LHCN-M2 (cell line): Measurements from ENCODE around the gene CDH13. TPM values are rescaled to one million over a fixed set of nuclear protein-coding genes. Genes with fewer than 3 reads are reported as not detected.
A peak's percentile ranks its signal among the peaks of the same experiment; 100 is the strongest.

Experiments used
- DNase-seq: peaks from one replicate; pipeline ENCODE4 v3.0.0-alpha.2; 2012; ENCODE audit warnings: low read depth
- total RNA-seq: library from RNA; depleted of rRNA; stranded (reverse); fragments of >200 nt; gene quantifications from 2 replicates; pipeline ENCODE4 v1.2.3, GENCODE V29; 2014

CDH13 gene
- total RNA-seq, 1 experiment from 2014 or later: 140 TPM

DNA sequence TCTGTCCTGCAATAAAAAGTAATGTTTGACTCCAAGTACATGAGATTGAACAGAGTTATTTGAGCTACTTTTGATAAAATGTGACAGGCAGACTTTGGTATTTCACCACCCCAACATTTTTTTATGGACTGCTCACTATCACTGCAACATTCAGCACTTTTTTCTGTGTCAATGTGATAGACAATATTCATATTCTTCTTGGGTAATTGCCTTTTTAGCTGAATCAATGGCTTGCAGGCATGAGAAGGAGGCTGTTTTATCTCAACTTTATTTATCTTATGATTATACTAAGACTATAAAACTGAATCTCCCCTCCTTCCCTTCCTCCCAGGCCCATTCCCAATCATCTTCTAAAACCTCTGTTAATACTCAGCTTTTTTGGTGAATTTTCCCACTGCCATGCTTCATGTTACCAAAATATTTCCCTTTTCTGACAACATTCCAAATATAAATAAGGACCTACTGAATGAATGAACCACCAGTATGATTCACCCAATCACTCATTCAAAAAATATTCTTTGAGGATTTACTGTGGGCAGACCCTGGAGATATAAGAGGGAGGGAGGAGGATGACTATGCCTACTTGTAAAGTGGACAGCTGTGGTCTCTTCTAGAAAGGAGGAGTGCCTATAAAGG lies 67.6 kb downstream of the CDH13 start:
- DNase-seq: peak; percentile 88

DNA sequence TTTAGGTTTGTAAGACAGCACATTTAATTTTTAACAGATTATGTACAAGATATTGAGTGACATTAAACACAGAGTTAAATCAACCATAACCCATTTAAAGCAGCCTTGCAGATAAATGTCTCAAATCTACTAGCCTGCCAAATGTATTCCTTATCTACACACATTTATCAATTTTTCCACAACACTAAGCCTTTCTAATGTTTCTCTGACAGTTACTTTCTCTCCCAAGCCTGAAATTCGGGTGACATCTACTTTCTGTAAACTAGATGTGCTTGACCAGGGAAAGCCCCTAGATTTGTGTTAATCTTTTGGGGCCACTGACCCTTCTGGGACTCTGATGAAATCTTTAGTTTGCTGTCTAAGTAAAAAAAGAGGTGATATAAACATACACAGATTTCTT lies 69.0 kb downstream of the CDH13 start:
- DNase-seq: no peak

DNA sequence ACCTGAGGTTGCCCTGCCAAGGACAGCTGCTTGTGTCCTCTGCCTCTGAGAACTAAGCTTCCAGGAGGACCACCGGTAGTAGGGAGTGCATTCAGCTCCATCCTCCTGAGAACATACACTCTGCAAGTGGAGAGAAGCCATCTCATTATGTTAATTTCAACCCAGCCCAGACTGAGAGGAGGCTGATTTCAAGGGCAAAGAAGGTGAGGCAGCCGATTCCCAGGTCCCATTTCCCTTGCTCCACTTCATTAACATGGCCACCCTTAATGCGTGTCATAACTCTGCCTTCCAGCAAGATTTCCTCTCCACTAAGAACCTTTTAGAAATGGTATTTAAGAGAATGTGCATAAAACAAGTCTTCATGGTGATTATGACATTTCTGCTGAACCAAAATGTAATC lies 72.5 kb downstream of the CDH13 start:
- no peak for DNase-seq

DNA sequence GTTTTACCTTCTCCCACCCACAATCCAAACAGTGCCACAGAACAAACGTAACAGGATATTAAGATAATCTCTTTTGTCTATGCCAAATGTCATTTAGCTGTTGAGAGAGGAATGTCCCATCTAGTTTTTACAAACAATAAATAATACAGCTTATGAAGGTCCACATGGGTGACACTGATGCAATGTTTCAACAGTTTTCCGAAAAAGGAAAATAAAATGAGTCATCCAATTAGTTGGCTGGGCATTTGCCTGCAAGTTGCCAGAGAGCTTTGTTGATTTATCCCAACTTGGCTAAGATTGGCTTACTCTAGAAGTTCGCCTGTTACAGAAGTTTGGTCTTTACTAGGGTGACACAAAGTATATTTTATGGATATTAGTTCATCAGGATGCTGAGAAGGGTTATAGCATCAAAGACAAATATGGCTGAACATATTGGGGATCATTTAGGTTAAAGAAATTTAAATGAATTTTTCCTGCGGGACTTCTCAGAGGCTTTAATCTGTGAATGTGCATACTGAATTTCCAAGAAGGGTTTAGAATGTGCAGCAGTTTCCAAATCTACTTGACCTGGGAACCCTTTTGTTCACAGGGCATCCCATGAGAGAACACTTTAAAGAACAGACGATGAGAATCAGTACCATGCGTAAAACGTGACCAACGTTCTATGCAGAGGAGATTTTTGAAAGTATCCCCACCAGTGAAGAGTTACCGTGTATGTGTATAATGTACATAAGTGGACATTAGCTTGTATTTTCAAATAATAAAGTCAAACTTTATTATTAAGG lies 73.1 kb downstream of the CDH13 start:
- peak; percentile 79 for DNase-seq

DNA sequence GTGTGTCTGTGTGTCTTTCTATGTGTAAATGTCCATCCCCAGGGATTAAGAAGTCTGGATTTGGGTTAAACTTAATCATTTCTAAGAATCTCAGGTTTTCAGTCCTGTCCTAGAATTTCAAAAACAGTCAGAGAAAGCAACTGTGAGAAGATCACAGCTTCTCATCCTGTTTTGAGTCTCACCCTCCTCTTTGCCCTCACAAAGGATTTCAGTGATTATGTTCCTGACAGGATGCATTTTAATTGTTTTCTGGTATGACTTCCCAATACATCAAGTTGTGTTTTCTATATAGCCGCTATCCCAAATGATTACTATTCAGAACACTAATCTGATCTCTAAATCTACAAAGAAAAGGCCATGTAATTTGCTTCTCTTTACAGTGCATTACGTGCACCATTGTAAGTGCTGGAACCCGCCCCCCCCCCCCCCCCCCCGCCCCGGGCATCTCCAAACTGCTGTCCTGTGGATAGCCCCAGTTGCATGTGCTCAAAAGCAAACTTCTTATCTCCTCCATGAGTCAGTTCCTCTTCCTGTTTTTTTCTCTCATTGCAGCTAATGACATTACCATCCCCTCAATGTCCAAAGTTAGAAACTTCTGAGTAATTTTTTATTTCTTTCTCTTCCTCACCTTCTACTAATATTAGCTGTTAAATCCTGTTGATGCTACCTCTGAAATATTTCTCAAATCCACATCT lies 73.9 kb downstream of the CDH13 start:
- peak; percentile 33 for DNase-seq

DNA sequence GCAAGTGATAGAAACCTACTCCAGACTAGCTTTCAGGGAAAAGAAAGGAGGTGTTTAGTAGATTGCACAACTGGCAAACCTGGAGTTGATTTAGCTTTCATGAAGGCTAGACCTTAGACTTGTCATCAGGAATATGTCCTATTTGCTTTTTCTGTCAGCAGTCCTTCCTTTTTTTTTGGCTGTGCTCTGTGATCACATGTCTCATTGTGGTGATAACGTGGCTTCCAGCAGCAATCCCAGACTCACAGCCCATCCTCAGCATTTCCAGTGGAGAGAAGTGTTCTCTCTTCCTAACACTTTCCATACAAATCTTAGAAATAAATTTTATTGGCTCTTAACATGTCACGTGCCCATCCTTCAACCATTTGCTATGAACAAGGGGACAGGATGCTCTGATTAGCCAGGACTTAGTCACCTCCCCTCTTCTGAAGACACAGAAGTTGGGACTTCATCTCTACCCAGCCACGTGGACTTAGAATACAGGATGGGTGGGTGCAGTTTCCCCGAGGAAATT lies 74.7 kb downstream of the CDH13 start:
- DNase-seq: peak; percentile 8

DNA sequence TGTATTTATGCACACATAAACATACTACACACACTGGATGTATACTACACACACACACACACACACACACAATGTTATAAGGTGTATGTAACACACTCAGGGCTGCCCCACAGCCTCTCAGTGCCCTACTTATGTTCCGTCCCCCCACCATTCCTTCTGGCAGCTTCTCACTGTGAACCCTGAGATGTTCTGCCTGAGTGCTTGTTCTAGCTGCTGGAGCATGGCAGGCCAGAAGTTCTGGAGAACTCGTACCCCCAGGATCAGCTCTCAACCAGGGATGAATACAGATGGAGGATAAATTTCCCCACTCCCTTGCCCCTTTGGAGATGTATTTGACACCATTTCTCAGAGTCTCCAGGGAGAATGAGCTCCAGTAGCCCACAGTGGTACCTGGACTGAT lies 76.4 kb downstream of the CDH13 start:
- DNase-seq: no peak

DNA sequence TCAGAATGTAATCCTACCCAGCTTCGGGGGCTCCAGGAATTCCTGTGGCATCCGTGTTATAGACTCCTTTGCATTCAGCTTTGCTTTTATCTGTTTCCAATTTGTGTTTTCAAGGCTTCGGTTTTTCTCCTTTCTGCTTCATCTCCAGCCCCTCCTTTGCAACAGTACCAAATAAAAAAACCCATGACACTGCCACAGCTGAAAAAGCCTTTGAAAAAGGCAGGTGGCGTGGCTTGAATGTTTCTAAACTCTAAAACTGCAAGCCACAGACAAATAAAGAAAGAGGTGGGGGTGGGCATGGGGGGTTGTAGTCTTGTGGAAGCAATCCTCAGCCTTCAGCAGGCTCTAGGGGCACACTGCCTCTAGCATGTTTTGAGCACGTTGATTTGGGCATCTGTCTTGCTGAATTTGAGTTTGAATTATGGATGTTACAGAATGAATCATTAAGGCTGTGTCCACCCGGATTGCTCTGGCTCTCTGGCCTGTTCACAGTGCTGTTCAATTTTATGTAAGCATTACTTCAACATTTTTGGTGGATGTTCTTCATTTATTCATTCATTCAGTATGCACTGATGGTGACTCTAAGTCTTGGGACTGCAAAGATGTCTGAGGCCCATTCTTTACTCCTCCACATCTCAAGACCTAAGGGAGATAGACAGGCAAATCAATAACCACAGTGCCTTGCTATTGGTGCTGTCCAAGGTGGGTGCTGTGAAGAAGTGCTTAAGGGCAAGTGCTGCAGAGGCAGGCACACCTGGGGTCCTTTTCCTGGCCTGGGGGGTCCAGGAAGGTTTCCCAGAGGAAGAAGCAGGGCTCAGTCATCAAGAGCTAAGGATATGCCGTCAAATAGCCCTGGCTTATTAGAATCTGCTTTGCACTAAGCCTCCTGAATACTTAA lies 77.4 kb downstream of the CDH13 start:
- no peak for DNase-seq

DNA sequence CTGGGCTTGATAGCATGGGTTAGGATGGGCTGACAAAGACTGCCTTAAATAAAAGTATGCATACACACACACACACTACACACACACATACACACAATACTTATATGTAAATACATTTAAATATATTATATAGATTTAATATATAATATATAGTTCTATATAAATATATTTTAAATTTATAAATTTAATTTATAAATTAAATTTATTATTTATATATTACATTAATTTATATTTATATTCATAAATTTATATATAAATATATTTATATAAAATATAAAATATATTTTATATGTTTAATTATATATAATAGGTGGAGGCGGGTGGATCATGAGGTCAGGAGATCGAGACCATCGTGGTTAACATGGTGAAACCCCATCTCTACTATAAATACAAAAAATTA lies 83.2 kb downstream of the CDH13 start:
- no peak for DNase-seq

DNA sequence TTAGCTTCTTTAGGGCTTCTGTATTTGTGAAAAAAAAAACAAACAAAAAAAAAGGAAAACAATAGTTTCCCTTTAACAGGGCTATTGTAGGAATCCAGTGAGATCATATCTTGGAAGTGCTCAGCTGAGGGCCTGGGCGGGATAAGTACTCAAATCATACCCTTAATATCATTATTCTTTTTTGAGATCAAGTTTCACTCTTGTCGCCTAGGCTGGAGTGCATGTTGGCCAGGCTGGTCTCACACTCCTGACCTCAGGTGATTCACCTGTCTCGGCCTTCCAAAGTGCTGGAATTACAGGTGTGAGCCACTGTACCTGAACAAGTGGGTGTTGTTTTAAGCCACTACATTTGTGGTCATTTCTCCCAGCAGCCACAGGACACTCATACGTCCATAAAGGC lies 87.0 kb downstream of the CDH13 start:
- no peak for DNase-seq

DNA sequence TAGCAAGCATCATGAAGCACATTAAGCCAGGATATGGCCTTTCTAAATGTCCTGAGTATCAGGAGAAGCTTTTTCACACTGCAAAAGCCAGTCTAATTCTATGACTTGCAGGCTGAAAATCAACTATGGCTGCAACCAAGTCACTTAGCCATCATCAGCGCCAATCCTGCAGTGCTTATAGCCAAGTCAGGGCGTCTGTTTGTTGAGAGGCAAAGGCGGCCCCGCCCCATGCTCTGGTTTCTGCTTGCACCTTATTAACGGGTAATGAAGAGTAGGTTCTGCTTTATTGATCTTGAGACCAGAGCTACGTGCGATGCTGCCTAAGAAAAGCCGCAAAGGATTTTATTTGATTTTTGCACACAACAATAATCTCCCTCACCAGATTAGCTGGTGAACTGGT lies 88.4 kb downstream of the CDH13 start:
- no peak for DNase-seq

DNA sequence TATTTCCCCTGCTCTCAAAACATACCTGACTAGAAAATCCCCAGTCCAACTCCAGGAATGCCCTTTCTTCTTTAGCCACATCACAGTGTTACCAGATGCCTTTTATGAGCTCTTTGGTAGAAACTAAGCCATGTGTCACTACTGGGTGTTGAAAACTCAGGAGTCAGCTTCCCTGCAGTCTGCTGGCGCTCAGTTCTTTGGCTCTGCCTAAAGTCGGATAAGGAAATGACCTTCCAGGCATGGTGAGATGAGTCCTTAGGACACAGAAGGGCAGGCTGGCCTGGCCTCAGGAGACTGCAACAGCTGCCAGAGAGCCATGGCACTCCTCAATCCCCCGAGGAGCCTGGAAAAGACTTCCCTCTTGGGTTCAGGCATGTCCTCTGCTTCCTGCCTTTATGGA lies 89.1 kb downstream of the CDH13 start:
- DNase-seq: peak; percentile 40

DNA sequence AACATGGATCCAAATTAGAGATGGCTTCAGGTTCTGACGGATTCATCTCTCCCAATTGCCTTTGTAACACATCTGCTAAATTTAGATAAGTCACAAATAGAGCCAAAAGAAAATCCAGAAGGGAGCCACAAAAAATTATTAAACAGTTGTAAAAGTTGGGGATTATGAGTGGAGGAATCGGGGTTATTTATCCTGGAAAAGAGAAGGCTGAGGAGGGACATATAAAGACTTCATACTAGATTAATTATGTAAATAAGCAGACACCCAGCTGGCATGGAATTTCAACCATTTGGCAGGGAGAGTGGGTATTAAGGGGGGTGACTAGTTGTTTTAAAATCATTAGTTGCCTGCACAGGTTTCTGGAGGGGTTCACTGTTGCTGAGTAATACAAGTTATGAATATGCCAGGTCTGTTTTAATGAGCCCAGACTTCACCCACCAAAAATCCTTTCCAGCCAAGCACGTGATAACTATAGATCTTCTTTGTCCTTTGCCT lies 89.6 kb downstream of the CDH13 start:
- DNase-seq: no peak

DNA sequence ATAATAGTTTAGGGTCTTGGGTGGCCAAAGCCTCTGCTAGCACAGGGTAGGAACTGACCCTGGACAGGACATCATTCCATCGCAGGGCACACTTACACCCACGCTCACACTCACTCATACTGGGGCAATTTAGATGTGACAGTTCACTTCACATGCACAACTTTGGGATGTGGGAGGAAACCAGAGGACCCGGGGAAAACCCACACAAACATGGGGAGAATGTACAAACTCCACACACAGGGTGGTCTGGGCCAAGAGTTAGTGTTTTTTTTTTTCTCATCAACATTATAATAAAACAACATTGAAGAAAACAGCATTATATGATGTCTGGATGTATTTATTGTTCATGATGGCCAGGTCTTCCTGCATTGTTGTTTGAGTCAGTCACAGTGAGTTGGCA lies 93.6 kb downstream of the CDH13 start:
- no peak for DNase-seq

DNA sequence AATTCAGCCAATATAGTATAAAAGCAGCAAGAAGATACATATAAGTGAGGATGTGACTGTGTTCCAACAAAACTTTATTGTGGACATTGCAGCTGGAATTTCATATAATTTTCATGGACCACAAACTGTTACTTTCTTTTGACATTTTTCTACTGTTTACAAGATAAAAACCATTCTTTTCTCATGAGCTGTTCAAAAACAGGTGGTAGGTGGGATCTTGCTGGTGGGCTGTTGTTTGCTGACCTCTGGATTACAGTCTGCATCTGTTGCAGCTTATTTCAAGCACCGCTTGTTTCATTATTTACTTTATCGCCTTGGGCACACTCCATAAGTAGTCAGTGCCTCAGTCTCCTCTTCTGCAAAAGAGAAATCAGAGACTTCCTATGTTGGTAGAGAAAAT lies 99.5 kb downstream of the CDH13 start:
- DNase-seq: peak; percentile 53

DNA sequence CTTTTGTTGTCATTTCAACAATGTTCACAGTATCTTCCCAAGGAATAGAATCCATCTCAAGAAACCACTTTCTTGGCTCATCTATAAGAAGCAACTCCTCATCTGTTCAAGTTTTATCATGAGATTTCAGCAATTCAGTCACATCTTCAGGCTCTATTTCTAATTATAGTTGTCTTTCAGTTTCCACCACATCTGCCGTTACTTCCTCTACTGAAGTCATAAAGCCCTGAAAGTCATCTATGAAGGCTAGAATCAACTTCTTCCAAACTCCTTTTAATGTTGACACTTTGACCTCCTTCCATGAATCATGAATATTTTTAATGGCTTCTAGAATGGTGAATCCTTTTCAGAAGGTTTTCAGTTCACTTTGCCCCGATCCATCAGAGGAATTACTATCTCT lies 102.1 kb downstream of the CDH13 start:
- DNase-seq: no peak

DNA sequence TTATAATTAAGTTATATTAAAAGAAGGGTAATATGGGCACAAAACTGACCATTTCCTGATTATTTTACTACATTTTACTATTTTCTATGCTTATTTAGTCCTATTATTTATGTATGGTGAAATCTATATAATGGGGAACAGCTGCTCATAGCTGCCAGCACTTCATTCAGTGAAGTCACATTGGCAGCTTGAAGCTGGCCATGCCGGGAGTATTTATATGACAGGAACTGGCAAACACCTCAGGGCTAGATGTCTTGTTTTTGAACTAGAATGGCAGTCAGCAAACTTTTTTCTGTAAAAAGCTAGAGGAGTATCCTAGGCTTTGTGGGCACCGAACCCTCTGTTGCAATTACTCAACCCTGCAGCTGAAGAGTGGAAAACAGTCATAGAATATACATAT lies 104.1 kb downstream of the CDH13 start:
- no peak for DNase-seq

DNA sequence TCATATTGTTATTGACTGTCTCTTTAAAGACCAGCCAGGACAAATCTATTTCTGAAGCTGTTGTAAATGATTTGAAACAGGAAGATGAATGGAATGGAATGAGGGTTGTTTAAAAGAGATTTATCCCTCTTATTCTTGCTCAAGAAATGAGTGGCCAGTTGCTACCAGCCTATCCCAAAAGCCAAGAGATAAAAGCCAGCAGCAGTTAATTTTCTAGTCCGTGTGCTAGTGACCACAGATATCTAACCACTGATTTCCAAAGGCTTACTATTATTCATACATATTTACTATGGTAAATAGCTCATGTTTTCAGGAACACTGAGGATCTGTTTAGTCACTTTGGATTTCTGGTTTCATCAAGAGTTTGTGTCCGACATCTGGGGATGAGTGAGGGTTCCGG lies 105.7 kb downstream of the CDH13 start:
- peak; percentile 17 for DNase-seq

DNA sequence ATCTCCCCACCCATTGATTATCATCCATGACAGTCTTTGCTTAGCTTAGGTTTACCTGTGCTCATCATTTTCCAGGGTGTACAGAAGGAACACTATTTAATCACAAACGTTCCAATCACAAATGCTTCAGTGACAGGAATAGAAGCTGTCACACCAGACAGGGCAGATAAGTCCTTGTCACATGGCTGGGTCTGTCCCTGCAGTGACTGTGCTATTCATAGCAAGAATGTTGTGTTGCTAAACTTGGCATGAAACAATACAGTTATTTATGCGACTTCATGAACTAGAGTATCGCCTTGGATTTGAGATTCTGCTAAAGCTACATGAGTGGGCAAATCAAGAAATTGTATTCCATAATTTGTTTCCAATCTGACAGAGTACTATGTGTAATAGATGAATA lies 108.4 kb downstream of the CDH13 start:
- DNase-seq: no peak

DNA sequence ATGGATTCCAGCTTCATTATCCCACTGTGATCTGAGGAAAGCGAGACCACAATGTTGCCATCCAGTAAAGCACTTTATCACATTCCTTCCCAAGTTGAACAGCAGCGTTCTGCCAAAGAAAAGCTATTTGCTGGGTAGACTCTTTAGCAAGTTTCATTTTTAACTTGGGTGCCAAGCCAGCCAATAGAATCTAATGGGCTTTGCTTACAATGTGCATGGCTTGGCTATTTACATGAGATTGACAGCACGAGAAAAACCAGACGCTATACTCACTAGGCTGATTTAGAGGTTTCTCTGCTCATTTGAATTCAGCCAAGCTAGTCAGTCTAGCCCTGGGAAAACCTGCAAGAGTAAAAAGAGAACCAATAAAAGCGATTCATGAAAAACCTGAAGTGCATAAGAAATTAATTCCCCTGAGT lies 108.9 kb downstream of the CDH13 start:
- no peak for DNase-seq

DNA sequence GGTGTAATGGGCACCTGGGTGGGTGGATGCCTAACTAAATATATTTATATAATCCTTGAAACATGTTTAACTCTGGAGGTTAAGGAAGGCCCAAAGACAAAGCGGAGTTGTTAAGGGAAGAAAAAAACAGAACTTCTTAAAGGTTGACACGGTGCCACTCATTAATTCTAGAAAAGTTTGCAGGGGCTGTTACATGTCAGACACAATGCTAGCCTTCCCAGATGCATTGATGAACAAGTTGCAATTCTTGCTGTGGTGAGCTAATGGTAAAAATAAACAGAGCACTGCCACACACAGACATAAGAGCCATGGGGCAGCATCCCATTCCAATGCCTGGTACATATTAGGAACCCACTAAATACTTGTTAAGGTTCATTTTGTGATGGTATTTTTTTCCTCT lies 109.5 kb downstream of the CDH13 start:
- DNase-seq: no peak
